IPS DF 6.9 (cell line): ENCODE measurements around the gene FHIP1B.

Experiments
- DNase-seq: peaks from one replicate; pipeline ENCODE4 v3.0.0-alpha.2; 2013; ENCODE audit warnings: low read depth, low spot score
- H3K27ac ChIP-seq: one replicate; pipeline ENCODE4 v1.5.1; 2013; ENCODE audit warnings: low read length, control low read depth
- H3K27me3 ChIP-seq: 2 replicates; pipeline ENCODE4 v1.6.1; 2013; ENCODE audit warnings: mild to moderate bottlenecking, low read length; ENCODE audit not compliant: control insufficient read depth, insufficient read depth
- H3K36me3 ChIP-seq: 2 replicates; pipeline ENCODE4 v1.6.1; 2013; ENCODE audit warnings: low read length; ENCODE audit not compliant: control insufficient read depth, insufficient read depth
- H3K4me1 ChIP-seq: 2 replicates; pipeline ENCODE4 v1.6.1; 2013; ENCODE audit warnings: low read length; ENCODE audit not compliant: control insufficient read depth, insufficient read depth
- H3K4me3 ChIP-seq: 2 replicates; pipeline ENCODE4 v1.5.1; 2013; ENCODE audit warnings: mild to moderate bottlenecking, low read length
- H3K9me3 ChIP-seq: 2 replicates; pipeline ENCODE4 v1.6.1; 2013; ENCODE audit warnings: low read length, inconsistent platforms; ENCODE audit not compliant: control insufficient read depth, insufficient read depth
- WGBS: extraction: QIAGEN DNeasy Blood & Tissue Kit; methylation state at CpG from one replicate; pipeline ENCODE4 v1.1.7; 2013; ENCODE audit warnings: mixed read lengths, missing lambda C conversion rate; ENCODE audit not compliant: insufficient read length, insufficient coverage; 5-methylcytosine and 5-hydroxymethylcytosine counted together

The FHIP1B gene

GRCh38 chr11:6170226-6170625 is 64.2 kb downstream of the FHIP1B start, which contains the start of gene OR52B2:
OR52B2 (minus strand) TSS chr11:6170326; CDS start chr11:6170326, 0 bp downstream.
- H3K27ac ChIP-seq = no peak within 1 kb of the TSS
- no peaks in the 10 kb centered on the region for H3K4me1 ChIP-seq
- DNase-seq = no peak
- H3K36me3 ChIP-seq = no peaks in the 10 kb centered on the region
- no peaks in the 10 kb centered on the region for H3K27me3 ChIP-seq
- no CpG with 5 or more reads among the region's 1 CpG for WGBS
- H3K4me3 ChIP-seq = no peak within 1 kb of the TSS
- no peaks in the 10 kb centered on the region for H3K9me3 ChIP-seq
